NCI-H510A (cell line): ENCODE results near the gene BPIFA3.

Experiments
- DNase-seq: peaks from one replicate; lab custom pipeline; 2025; lab: John Stamatoyannopoulos, UW

The BPIFA3 gene

GRCh38 chr20:33224399-33224798 lies 7.2 kb downstream of the BPIFA3 start:
- no peak for DNase-seq

GRCh38 chr20:33229843-33230242 lies 12.7 kb downstream of the BPIFA3 start:
- no peak for DNase-seq

DNA sequence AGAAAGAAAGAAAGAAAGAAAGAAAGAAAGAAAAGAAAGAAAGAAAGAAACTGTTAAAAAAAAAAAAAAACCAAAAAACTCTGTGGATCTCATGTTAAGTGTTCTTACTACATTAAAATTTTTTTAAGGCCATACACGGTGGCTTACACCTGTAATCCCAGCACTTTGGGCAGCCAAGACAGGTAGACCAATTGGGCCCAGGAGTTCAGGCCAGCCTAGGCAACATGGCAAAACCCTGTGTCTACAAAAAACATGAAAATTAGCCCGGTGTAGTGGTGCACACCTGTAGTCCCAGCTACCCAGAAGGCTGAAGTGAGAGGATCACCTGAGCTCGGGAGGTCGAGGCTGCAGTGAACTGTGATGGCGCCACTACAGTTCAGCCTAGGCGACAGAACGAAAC lies 14.1 kb downstream of the BPIFA3 start:
- DNase-seq, result no peak

- DNase-seq, result peak; percentile 73
These were observed 15.4 kb downstream of the BPIFA3 start for GRCh38 chr20:33232486-33233072.

GRCh38 chr20:33233129-33233774 lies 16.1 kb downstream of the BPIFA3 start:
- DNase-seq, result no peak

DNA sequence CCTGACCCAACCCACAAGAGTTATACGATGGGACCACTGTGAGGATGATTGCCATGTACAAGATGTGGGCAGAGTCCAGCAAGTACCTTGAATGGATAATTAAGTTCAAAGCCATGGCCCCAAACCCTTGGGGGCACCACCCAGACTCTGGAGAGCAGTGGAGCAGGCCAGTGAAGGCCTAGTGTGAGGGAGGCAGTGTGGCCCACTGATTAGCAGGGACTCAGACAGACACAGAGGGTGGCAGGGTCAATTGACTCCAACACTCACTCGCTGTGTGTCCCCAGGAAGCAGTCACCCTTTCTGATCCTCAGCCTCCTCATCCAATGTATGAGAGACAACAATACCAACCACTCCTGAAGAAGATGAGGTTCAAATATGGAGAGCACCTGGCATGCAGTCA lies 16.9 kb downstream of the BPIFA3 start:
- no peak for DNase-seq

GRCh38 chr20:33235696-33236095 lies 18.5 kb downstream of the BPIFA3 start, which contains the start of gene BPIFA1:
BPIFA1 (plus strand) TSS chr20:33235996; CDS start chr20:33237712, 1,716 bp downstream.
- no peak for DNase-seq

GRCh38 chr20:33236351-33236750 lies 19.2 kb downstream of the BPIFA3 start:
- no peak for DNase-seq

DNA sequence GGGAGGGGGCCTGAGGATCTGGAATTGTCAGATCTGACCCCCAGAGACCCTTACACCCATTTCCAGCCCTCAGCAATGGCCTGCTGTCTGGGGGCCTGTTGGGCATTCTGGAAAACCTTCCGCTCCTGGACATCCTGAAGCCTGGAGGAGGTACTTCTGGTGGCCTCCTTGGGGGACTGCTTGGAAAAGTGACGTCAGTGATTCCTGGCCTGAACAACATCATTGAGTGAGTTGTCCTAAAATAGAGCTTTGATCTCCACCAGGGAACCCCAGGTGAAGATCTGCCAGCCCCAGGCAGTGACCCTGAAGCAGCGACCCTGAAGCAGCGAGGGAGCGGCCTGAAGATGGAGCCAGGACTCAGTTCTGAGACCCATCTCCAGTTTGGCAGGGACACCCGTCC lies 20.8 kb downstream of the BPIFA3 start:
- DNase-seq, result no peak

DNA sequence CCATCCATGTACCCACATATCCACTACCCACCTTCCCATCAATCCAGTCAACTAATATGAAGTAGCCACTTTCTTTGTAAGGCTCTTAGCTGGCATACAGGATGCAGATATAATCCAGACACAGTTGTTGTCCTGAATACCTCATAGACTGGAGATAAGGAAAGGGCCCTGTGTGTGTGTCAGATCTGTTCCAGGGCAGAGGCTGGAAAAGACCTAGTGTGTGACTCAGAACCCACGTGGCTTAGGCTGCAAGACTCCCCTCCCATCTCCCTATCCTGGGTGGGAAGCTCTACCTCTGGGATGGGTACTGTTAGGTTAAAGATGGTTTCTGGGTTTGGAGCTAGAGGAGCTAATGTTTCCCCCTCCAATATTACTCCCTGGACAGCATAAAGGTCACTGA lies 22.3 kb downstream of the BPIFA3 start:
- DNase-seq, result no peak

GRCh38 chr20:33239979-33240736 lies 23.0 kb downstream of the BPIFA3 start:
- no peak for DNase-seq

- DNase-seq, result no peak
These were observed 23.8 kb downstream of the BPIFA3 start for GRCh38 chr20:33240923-33241322.

GRCh38 chr20:33242319-33243100 lies 25.4 kb downstream of the BPIFA3 start:
- DNase-seq, result no peak

GRCh38 chr20:33246077-33246476 lies 28.9 kb downstream of the BPIFA3 start:
- no peak for DNase-seq

GRCh38 chr20:33249456-33249855 lies 32.3 kb downstream of the BPIFA3 start:
- DNase-seq, result no peak

DNA sequence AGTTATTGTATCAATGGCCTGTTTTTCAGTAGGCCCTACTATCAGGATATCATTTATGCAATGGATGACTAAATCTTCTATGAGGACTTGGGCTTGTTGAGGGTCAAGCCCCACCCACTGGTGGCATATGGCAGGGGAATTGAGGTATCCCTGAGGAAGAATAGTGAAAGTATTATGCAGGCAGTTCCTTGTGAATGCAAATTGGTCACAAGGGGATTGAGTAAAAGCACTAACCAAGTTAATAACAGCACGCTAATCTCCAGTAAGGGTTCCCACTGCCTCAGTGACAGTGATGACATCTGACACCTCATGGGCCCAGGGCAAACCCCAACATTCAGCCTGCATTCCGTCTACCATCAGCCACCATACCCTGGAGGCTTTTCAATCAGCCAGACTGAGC lies 33.5 kb downstream of the BPIFA3 start:
- no peak for DNase-seq

DNA sequence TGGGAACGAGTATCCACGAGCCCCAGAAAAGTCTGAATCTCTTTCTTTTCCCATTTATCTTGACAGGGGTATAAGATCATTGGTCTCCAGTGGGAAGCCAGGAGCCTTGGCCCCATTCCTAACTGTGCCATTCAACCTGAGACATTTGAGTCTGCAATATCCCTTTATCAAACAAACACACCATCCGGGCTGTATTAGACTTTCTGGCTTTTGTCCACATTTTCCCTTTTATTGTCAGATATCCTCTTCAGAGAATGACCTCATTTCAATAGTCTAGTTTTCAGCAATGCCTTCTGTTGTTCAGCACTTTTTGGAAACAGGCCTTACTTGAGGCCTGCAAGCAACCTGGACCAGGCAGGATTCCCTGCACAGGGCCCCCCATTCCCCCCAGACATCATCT lies 34.3 kb downstream of the BPIFA3 start:
- no peak for DNase-seq

GRCh38 chr20:33252460-33252859 lies 35.3 kb downstream of the BPIFA3 start:
- no peak for DNase-seq

DNA sequence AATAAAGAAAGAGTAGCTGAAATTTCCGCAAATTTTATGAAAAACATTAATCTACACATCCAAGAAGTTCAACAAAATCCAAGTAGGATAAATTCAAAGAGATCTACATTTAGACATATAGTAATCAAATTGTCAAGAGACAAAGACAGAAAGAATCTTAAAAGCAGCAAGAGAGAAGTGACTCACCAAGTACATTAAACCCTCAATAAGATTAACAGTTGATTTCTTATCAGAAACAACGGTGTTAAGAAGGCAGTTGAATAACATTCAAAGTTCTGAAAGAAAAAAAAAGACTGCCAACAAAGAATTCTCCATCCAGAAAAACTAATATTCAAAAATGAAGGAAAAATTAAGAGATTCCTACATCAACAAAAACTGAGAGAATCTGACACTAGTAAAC lies 37.9 kb downstream of the BPIFA3 start:
- no peak for DNase-seq

GRCh38 chr20:33257237-33257636 lies 40.1 kb downstream of the BPIFA3 start:
- no peak for DNase-seq

- no peak for DNase-seq
These were observed 42.2 kb downstream of the BPIFA3 start for GRCh38 chr20:33259371-33259770.

GRCh38 chr20:33261465-33261864 lies 44.3 kb downstream of the BPIFA3 start:
- no peak for DNase-seq
